ENCODE data around the gene MGST2.

The MGST2 gene

DNA sequence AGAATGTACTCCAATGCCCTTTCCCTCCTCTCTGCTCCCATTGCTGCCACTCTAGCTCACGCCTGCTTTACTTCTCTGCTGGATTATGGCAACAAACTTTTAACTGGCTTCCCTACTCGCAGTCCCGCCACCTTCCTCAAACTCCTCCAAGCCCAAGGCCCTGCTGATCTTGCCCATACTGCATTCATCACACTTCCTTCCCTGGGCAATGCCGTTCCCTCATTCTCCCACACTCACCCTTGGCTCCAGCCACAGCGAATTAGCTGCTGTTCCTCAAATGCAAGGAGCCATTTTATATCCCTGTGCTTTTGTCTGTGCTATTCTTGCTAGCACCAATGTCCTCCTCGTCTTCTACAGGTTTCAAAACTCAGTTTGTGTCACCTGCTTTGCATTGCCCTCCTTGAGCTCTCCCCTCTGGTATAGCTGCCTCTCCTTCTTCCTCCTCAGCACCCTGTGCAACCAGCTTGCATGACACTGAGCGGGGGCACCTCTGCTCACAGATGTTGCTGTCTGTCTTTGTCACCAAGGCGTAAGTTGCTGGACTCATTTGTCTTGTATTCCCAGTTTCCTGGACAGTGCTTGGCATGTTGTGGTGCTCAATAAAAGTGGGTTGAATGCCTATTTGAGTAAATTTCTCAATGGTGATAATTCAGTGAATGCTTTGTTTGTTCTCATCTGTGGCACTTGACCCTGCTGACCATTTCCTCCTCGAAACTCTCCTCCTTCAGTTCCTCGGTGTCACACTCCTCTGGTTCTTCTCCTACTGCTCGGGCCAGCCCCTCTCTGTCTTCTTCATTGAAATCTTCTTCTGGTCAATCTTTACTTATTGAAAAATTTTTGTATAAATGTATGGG, 22.4 kb upstream of the MGST2 start:
- DNase-seq (ENCODE audit: low read depth in 2 of 2, low spot score in 1 of 2): no peak

DNA sequence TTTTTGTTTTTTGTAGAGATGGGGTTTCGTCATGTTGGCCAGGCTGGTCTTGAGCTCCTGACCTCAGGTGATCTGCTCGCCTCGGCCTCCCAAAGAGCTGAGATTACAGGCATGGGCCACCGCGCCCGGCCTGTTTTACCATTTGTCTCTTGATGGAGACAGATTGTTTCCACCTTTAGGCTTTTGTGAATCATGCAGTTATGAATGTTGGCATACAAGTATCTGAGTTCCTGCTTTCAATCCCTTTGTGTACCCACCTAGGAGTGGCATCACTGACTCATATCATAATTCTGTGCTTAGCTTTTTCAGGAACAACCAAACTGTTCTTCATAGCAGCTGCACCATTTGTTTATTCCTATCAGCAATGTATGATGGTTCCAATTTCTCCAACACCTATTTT, 20.2 kb upstream of the MGST2 start:
- DNase-seq (ENCODE audit: low read depth in 2 of 2, low spot score in 1 of 2): no peak

DNA sequence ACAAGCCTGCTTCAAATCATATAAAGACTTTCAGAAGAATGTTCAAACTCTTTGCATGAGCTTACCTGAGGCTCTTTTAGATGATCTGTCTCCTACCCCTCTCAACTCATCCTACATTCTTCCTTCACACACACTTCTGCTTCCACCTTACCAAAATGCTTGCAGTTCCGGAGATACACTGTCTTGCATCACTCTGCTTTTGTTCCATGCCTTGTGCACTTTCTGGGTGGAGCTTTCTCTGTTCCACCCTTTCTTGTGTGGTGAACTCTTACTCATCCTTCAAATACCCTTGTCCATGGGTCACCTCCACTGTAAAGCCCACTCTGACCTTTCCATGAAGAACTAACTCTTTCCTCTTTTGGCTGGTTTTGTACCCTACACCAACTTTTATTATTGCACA, 18.4 kb upstream of the MGST2 start:
- DNase-seq (ENCODE audit: low read depth in 2 of 2, low spot score in 1 of 2): no peak

DNA sequence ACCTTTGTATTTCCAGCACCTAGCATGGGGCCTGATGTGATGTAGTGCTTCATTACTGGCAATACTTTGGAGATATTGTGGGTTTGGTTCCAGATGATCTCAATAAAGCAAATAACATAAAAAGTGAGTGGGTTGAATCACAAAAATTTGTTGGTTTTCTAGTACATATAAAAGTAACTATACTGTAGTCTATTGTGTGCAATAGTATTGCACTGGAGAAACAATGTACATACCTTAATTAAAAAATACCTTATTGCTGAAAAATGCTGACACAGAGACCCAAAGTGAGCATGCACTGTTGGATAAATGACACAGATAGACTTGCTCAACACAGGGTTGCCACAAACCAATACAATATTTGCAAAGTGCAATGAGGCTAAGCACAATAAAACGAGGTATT, 17.7 kb upstream of the MGST2 start:
- no peak for DNase-seq (ENCODE audit: low read depth in 2 of 2, low spot score in 1 of 2)

DNA sequence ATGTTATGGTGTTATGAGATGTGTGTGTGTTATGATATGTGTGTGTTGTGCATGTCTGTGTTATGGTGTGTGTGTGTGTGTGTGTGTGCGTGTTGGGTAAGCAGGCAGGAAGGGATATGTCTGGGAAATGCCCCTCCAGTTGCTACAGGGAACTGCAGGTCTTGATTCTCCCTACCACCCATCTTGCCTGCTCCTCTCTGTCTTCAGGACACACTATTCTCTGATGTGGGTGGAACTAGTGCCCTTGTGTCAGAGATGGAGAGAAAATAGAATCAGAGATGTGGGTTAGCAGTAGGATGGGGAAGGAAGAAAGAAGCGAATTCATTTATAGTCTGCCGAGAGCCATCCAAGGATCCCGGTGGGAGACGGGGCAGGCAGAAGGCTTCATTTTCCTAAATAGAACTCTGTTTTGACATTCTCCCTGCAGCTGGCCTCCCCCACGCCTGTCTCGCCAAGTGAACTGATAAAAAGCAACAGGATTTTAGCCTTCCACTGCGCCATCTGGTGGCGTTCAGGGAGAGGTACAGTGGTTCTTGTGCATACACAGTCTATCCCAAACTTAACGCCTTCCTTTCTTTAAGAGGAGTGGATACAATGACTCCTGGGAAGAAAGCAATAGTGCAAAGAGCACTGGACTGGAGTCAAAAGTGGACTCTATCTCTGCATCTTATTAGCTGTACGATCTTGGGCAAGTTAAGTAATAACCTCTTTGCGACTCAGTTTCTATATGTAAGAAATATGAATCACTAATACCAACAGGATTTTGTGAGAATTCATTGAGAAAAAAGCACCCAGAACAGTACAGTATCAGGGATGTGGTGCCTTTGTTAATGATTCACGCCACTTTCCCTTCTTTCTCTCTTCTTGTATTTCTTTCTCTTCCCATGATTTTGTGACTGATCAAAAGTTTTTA, 14.1 kb upstream of the MGST2 start:
- DNase-seq (ENCODE audit: low read depth in 2 of 2, low spot score in 1 of 2): peak in 1 of 2 donors; percentile 38

DNA sequence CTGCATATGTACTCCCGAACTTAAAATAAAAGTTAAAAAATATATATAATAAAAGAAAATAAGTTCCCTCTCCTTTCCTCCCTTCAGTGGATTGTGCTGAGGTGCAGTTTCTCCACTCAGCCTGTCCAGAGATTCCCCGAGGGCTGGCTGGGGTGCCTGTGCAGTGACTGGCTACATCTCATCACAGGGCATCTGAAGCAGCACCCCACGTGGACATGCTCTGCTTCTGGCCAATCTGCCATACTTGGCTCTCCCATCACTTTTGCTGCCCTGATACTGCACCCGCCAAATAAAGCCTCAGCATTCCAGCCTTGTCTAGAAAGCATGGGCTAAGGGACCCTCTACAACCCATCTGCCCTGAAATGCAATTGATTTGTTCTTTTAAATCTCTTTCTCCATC, 11.1 kb upstream of the MGST2 start:
- DNase-seq (ENCODE audit: low read depth in 2 of 2, low spot score in 1 of 2): no peak

DNA sequence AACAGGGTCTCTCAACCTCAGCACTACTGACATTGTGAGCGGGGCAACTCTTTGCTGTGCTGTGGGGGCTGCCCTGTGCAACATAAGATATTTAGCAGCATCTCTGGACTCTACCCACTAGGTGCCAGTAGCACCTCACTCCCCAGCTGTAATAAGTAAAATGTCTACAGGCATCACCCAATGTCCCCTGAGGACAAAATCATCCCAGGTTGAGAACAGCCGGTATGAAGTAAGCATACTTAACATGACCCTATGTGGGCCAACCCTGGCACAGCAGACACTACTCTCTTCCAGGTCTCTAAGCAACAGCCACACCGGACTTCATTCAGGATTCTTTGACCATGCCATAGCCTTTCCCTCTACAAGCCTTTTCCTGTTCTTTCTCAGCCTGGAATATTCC, 10.5 kb upstream of the MGST2 start:
- DNase-seq (ENCODE audit: low read depth in 2 of 2, low spot score in 1 of 2): no peak

DNA sequence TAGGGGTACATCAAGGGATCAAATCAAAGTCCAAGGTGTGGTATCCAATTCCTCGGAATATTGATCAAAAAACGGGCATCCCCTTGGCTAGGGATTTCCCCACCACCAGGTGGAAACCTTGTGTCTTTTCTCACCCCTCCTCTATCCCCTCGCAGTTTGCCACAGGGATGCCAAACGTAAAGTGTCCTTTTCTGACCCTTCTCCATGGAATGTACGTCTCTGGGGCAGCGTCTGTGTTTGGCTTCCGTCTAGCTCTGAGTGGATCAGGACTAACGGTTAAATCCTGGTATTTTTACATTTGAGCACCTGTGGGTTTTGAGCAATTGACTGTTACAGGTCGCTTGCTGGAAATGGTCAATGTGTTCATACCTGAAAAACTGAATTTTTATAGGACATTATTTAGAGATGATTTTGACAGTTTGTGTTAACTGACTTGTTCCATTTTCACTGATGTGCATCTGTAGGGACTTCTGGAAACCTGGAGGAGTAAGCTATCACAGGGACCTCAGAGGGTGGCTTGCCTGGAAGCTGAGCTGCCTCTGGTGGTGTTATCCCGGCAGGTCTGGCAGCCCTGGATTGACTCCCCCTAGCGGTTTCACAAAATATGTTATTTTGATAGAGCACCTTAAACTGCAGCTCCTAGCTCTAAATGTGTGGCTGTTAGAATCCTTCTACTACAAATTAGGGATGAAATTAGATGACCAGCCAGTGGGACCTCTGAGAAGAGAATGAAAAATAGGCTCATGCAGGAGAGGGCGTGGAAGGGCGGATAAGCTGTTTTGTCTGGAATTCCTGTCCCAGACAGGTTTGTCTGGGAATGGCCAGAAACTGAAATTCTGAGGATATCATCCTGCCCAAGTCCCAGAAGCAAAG, 8.8 kb upstream of the MGST2 start:
- no peak for DNase-seq (ENCODE audit: low read depth in 2 of 2, low spot score in 1 of 2)

DNA sequence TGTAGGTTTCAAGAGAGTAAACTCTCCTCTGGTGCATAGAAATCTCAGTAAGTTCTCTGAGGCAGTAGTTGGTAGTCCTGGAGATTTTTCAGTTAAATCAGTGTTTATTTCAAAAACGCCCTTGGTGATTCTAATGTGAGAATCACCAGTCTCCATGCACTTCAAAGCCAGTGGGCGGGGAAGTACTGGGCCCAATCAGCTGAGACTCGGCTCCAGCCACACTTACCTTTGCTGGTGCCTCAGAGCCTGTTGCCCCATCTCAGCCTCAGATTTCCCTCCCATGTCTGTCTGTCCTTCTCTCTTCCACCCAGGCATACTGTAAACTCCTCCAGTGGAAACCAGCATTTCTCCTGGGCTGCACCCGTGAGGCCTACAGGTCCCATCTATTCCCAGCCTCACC, 7.4 kb upstream of the MGST2 start:
- no peak for DNase-seq (ENCODE audit: low read depth in 2 of 2, low spot score in 1 of 2)

DNA sequence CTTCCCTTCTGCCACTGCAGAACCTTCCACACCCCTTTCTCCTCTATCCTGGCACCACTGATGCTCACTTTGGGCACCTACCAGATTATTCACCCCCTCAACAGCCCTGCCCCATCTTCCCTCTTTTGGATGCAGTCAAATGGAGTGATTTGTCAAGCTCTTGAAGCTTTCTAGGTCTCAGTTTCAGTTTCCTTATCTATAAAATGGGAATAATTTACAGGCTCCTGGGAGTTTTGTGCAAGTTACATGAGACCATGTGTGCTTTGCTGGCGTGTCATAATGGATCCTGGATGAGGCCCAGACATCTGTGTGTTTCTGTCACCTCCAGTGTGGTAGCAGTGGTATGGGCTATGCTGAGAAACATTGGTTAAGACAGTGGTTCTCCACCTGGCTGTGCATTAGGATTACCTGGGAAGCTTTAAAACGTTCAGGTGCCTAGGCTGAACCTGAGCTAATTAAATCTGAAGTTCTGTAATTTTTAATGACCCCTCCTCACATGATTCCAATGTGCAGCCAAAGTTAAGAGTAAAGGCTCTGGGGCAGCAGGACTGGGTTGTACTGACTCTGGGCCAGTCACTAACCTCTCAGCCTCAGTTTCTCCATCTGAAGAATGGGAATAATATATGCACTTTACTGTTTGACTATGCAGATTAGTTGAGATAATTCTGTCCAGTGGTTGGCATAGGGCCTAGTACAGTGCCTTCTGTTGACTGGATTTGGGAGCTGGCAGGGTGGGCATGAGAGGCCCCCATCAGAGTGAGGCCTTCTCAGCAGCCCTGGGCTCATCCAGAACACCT, 6.8 kb upstream of the MGST2 start:
- DNase-seq (ENCODE audit: low read depth in 2 of 2, low spot score in 1 of 2): no peak

DNA sequence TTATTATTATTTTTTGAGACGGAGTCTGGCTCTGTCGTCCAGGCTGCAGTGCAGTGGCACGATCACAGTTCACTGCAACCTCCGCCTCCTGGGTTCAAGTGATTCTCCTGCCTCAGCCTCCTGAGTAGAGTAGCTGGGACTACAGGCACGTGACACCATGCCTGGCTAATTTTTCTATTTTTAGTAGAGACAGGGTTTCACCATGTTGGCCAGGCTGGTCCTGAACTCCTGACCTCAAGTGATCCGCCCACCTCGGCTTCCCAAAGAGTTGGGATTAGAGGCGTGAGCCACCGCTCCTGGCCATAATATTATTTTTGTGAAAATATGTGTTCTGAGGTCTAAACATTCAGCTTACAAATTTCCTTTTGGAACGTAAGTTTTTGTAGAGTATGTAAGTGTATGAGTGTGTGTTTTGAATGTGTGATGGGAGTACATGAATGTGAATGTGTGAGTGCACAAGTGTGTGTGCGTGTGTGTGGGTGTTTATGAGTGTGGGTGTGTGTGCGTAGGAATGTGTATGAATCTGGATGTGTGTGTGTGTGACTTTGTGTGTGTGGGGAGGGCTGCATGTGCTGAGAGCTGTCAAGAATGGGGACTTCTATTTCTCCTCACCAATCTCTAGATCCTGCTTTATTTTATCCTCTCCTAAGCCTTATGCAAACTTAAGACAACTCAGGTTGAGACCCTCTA, 5.7 kb upstream of the MGST2 start:
- no peak for DNase-seq (ENCODE audit: low read depth in 2 of 2, low spot score in 1 of 2)

DNA sequence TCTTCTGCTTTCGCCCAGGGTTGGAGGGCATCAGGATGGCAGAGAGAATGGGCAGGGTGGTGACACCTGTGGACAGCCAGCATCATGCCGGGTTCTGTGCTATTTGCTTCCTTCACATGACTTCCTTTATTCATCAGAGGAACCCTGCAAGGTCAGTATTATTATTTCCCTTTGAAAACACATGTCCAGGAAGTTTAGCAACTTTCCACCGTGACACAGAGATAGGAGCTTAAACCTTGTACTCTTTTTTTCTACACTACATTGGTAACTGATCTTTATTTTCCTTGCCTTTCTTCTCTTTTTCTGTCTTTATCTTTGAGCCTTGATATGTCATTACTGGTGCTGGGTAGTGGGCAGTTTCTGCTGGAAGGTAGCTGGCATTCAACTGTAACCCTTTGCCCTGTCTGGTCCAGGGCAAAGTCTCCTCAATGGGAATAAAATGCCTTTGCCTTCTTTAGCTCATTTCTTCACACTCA, 5.0 kb upstream of the MGST2 start:
- DNase-seq (ENCODE audit: low read depth in 2 of 2, low spot score in 1 of 2): no peak

DNA sequence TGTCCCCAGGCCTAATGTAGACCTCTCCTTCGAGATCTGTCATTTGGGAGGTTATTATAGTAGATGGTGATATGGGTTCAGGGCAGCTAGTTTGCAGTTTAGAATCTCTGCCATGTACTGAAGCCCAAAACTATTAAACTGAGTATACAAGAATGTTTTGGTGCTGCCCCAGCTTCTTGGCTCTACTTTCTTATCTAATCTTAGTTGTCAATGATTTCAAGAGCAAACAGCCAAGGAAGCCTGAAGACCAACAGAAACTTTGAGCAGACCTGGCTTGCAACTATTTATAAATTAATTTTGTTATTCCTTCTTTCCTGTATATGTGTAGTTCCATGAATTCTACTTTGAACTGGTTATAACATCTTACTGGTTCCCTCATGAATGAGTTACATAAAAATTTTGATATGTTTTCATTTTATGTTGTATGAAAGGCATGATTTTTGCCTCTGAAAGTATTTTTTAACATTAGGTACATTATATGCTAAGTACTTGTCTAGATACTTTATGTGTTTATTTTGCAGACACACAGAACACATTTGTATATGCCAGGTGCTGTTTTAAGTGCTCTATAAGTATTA, 2.0 kb upstream of the MGST2 start:
- DNase-seq (ENCODE audit: low read depth in 2 of 2, low spot score in 1 of 2): no peak

DNA sequence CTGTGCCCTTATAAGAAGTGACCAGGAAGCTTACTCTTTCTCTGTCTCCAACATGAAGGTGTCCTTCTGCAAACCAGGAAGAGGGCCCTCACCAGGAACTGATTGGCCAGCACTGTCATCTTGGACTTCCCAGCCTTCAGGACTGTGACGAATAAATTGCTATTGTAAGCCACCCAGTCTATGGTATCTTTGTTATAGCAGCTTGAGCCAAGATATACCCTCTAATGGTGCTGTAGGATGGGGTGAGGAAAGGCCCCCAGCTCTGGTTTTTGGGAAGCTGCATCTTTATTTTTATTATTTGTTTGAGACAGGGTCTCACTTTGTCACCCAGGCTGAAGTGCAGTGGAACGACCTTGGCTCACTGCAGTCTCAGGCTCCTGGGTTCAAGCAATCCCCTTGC, 1.2 kb upstream of the MGST2 start:
- no peak for DNase-seq (ENCODE audit: low read depth in 2 of 2, low spot score in 1 of 2)

DNA sequence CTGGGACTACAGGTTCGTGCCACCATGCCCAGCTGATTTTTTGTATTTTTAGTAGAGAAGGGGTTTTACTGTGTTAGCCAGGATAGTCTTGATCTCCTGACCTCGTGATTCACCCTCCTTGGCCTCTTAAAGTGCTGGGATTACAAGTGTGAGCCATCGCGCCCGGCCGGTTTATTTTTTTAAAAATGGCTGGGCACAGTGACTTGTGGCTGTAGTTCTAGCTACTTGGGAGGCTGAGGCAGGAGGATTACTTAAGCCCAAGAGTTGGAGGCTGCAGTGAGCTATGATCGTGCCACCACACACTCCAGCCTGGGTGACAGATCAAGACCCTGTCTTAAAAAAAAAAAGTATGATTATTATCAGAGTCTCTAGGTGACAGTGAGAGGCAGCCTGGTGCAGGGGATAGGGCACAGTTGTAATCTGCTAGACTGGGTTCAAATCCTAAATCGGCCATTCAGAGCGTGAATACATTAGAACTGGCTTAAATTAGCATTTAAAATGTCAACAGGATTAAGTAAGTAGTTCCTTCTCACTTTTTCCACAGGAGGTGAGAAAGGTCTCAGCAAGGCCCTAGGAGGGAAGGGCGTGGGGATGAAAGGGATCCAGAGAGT, 435 bp upstream of the MGST2 start:
- no peak for DNase-seq (ENCODE audit: low read depth in 2 of 2, low spot score in 1 of 2)

DNA sequence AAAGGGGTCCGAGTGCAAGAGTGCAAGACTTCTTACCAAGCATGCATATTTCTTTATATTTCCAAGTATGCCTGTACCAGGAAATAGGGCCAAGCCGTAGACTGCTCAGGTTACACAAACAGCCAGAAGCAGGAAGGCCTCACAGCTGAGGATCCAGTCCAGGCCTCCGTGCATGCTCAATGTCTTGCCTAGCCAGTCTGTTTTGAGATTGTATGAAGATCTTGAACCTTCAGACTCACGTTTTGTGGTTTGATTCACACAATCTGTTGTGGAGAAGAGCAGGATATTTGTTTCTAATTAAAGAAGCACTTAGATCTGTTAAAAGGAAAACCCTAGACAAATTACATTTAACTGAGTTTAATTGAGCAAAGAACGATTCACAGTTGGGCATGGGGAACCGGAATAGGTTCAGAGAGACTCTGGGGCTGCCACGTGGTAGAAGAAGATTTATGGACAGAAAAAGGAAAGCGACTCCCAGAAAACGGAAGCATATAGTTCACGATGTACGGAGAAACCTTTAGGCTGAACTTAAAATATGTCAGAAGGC, 1.2 kb downstream of the MGST2 start:
- no peak for DNase-seq (ENCODE audit: low read depth in 2 of 2, low spot score in 1 of 2)

DNA sequence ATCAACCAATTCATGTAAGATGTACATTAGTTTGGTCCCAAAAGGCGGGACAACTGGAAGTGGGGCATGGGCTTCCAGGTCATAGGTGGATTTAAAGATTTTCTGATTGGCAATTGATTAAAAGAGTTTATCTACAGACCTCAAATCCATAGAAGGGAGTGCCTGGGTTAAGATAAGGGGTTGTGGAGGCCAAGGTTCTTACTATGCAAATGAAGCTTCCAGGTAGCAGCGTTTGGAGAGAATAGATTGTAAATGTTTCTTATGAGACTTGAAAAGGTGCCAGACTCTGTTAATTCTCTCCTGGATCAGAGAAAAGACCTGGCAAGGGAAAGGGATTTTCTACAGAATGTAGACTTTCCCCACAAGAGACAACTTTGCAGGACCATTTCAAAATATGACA, 2.4 kb downstream of the MGST2 start:
- no peak for DNase-seq (ENCODE audit: low read depth in 2 of 2, low spot score in 1 of 2)

DNA sequence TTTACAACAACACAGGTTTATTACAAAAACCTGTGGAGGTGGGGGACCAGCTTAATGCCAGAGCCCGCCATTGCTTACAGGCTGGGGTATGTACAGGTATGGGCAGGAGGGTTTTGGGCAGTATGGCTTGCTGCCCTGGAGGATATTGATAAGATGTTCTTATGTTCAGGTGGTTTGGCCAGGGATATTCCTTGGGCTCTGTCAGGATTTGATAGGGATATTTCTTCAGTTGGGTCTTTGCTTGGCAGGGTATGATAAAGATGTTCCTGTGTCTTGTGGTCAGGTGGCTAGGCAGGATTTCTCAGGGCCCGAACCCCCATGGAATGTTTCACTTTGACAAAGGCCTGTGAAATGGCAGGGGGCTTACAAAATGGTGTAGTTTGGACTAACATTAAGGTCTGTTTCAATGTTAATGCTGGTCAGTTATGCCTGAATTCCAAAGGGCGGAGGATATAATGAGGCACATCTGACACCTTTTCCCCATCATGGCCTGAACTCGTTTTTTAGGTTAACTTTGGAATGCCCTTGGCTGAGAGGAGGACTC, 3.1 kb downstream of the MGST2 start:
- DNase-seq (ENCODE audit: low read depth in 2 of 2, low spot score in 1 of 2): no peak
